Stimulated activated CD4-positive, alpha-beta T cell treated with anti-CD3 and anti-CD28 coated beads, Interleukin-4, amount 100 ng/mL, for 48 hours (primary cell): ENCODE measurements around the gene NDUFB7.
"Not testable (repeated sequence)": the region's sequence is repeated elsewhere in the genome, so short reads cannot be mapped to it uniquely, and the experiment has no call there.

Source experiments
- DNase-seq, 2 donors: peaks; one replicate each; pipeline ENCODE4 v3.0.0-alpha.2; 2020; ENCODE audit warnings: low read depth in 2 of 2

The NDUFB7 gene

DNA sequence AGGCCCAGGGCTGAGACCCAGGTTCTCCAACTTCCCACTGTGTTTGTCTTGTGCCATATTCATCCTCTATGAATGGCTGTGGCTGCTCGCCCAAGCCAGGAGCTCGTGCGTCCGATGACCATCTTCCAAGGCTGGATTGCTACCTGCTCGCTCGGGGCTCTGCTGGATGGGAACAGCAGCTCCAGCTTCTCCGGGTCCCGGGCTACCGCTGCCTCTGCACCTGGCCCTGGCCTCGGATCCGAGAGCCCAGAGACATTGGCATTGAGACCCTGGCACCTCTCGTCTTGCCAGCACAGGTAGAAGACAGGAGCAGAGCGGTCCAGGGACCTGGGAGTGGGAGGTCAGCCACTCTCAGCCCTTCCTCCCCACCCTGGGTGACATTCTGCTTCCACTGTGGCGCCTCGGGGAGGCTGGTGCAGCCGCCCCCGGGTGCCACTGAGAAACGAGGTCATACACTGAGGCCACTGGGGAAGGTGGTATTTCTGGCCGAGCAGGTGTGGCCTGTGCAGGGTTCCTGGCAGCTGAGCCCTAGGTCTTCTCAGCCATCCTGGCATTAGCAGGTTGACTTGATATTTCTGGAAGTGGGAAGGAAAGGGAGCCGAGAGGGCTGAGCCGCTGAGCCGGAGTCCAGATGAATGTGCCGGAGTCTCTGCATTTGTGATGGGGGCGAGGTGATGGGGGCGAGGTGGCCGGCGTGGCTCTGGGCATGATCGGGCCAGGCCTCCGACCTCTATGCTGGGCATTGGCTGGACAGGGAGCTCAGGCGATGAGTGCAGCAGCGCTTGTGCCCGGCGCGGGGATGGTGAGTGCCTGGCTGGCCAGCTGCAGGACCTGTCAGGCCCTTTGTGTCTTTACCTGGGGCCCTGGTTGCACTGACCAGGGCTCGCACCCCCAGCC is 18.6 kb downstream of the NDUFB7 start:
- DNase-seq, result no peak

- DNase-seq, result not testable (repeated sequence)
Observed at GRCh38 chr19:14552006-14552360, 19.9 kb downstream of the NDUFB7 start.

DNA sequence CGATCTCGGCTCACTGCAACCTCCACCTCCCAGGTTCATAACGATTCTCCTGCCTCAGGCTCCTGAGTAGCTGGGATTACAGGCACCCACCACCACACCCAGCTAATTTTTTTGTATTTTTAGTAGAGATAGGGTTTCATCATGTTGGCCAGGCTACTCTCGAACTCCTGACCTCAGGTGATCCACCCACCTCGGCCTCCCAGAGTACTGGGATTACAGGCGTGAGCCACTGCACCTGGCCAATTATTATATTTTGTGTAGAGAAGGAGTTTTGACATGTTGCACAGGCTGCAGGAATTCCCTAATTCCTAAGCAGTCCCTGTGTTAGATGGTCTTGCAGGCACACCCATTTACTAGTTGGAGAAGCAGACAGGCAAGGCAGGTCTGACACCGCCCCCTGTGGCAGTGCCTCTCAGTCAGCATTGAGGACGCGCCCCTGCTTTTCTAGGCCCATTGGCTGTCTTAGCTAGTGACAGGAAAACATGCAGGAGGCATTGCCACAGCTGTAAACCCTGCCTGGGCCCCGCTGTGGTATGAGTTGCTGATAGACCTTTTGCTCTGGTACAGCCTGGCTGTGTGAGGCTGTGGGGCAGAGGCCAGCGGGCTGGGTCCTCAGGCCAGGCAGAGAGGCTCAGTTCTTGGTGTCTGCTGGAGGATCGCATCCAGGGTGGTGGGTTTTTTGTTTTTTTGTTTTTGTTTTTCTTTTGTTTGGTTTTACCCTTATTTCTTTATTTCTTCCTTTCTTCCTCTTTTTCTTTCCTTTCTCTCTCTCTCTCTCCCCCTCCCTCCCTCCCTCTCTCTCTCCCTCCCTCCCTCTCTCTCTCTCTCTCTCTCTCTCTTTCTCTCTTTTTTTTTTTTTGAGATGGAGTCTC is 20.5 kb downstream of the NDUFB7 start:
- peak; percentile 57 to 60 for DNase-seq

GRCh38 chr19:14550201-14550754 is 21.6 kb downstream of the NDUFB7 start:
- no peak for DNase-seq

- no peak for DNase-seq
Observed at GRCh38 chr19:14545716-14546082, 26.2 kb downstream of the NDUFB7 start.

DNA sequence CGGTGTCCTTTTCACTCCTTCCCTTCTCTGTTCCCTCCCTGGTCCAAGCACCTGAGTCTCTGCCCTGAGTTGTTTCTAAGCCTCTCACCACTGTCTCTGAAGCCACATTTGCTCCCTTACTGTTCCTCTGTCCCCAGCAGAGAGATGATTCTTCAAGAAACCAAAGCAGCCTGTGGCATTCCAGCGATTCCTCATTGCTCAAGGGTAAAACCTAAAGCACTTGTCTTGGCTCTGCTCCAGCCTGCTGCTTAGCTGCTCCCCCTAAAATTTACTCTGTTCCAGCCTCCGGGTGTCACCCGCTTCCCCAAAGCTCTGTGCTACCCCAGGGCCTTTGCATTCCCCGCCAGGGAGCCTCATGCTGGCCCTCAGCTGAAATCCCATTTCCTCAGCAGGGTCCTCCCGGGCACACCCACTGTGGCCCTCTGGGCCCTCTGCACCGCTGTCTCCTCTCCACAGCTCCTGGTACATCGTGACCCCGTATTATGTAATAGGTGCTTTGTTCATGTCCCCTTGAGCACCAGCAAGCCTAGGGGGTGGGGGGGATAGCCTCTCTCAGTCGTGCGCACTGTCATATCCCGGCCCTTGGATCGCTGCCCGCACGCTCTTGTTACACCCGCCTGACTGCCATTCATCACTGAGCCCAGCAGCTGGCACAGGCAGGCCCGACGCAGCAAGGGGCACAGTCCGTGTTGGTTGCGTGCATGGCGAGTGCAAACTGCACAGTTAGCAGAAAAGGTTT is 26.7 kb downstream of the NDUFB7 start:
- DNase-seq, result no peak

GRCh38 chr19:14544047-14544446 is 27.8 kb downstream of the NDUFB7 start:
- no peak for DNase-seq

DNA sequence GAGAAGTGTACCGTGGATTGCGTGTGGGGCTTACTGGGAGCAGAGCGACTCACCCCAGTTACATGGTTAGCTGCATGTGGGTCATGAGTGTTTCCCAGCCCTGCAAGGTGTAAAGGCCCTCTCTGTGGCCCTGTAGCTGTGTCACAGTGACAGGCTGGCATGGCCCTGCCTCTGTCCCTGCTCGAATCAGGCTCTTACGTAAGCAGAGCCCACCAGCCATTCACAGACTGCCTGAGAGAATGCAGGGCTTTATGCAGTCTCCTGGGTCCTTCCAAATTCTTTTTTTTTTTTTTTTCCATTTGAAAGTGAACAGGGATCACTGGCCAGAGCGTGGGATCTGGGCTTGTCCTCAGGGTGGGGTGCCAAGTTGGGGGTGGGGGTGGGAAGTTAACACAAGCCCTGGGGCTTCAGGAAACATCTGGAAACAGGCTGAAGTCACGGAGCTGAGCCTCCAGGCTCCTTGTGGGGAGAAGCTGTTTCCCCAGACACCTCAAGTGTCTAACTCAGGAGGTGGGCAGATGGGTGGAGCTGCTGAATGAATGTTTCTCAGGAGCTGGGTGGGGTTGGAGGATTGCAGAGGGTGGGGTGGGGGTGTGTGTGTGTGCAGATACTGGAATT is 29.0 kb downstream of the NDUFB7 start:
- DNase-seq, result no peak

- not testable (repeated sequence) for DNase-seq
Observed at GRCh38 chr19:14541979-14542378, 29.9 kb downstream of the NDUFB7 start.

DNA sequence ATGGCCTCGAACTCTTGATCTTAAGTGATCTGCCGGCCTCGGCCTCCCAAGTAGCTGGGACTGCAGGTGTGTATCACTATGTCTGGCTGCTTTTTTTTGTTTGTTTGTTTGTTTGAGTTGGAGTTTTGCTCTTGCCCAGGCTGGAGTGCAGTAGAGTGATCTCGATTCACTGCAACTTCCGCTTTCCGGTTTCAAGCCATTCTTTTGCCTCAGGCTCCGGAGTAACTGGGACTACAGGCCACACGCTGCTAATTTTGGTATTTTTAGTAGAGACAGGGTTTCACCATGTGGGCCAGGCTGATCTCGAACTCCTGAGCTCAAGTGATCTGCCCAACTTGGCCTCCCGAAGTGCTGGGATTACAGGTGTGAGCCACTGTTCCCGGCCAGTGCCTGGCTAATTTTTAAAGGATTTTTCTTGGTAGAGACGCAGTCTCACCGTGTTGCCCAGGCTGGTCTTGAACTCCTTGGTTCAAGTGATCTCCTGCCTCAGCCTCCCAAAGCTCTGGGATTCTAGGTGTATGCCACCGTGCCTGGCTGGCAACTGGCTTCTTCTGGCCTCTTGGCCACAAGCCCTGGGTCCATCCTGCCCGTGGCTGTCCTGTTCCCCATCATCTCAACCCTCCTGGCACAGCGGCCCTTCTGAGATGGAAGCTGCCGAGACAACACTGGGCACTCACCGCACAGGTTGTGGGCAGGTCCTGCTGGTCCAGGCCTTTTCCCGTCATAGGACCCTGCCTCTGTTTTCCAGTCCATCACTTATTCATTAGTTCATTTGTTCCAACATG is 30.9 kb downstream of the NDUFB7 start:
- no peak for DNase-seq

DNA sequence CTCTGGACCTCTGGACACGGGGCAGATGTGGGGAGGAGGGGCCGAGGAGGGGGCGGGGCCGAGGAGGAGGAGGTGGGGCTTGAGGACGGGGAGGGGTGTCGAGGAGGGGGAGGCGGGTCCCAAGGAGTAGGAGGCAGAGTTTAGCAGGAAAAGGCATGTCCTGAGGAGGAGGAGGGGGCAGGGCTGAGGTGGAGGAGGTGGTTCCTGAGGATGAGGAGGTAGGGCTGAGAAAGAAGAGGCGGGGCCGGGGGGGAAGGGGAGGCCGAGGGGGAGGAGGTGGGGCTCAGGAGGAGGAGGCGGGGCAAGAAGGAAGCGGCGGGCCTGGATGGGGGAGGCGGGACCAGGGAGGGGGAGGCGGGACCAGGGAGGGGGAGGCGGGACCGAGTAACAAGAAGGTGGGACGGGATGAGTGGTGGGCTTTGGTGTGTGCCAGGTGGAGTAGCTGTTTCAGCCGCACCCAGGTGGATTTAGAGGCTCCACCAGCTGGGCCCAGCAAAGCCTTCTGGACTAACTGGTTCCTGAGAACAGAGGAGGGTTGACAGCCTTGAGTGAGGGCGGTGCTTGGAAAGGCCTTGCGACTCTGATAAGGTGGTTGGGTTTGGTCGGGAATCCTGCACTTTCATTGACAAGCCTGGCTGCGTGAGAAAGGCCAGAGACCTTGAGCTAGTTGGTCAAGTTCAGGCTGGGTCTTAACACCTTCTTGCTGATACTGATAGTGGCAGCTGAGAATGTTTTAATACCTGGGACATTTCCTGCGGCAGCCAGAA is 34.8 kb downstream of the NDUFB7 start:
- peak; percentile 41 to 47 for DNase-seq

DNA sequence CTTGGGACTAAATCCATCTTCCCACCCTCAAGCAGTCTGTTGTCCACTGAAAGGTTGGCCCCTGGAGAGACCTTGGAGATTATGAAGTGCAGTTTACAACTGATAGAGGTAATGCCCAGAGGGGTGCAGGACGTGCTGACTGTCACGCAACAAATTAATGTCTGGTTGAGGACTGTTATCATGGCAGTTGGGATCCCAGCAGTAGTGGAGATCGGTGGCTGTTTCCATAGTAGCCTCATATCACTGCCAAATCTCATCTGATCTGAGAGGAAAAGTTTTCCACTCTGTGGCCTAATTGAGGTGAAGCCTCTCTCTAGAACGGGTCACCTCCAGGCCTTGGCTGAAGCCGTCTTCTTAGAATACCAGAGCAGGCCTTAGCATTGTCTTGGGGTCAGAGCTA is 38.4 kb downstream of the NDUFB7 start:
- no peak for DNase-seq

GRCh38 chr19:14530506-14530905 is 41.4 kb downstream of the NDUFB7 start:
- DNase-seq, result no peak

- DNase-seq, result no peak
Observed at GRCh38 chr19:14530005-14530348, 41.9 kb downstream of the NDUFB7 start.

DNA sequence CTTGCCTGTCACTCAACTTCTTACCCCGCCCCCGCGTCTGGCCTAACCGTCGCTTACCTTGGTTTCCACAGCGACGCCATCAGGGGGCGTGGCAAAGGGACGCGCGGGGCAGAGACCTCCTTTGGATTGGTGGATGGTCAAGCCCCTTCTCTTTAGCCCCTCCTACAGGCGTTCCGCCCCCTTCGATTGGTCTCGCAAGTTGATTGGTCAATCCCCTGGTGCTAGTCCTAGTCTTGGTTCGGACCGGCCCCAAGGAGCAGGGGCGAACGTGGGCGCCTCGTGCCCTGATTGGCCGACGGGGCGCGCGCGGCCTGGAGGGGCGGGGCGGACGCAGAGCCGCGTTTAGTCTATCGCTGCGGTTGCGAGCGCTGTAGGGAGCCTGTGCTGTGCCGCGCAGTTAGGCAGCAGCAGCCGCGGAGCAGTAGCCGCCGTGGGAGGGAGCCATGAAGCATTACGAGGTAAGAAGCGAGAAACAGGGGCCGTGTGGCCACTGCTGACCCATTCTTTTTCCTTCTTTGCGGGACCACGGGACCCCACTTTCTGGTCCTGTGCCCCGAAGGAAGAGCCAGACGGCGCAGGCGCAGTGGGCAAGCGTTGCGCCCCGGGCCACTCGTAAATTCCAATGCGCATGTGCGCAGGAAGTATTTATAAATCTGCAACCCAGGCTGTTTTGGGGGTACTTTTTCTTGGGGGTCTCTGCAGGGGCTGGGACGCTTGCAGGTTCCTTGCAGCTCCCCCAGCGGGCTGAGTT is 42.4 kb downstream of the NDUFB7 start, which contains the start of gene TECR:
TECR (plus strand) TSS at position 341 of the 751 bp plus-strand sequence; CDS start at position 444, 103 bp downstream.
- DNase-seq, result peak; percentile 100

DNA sequence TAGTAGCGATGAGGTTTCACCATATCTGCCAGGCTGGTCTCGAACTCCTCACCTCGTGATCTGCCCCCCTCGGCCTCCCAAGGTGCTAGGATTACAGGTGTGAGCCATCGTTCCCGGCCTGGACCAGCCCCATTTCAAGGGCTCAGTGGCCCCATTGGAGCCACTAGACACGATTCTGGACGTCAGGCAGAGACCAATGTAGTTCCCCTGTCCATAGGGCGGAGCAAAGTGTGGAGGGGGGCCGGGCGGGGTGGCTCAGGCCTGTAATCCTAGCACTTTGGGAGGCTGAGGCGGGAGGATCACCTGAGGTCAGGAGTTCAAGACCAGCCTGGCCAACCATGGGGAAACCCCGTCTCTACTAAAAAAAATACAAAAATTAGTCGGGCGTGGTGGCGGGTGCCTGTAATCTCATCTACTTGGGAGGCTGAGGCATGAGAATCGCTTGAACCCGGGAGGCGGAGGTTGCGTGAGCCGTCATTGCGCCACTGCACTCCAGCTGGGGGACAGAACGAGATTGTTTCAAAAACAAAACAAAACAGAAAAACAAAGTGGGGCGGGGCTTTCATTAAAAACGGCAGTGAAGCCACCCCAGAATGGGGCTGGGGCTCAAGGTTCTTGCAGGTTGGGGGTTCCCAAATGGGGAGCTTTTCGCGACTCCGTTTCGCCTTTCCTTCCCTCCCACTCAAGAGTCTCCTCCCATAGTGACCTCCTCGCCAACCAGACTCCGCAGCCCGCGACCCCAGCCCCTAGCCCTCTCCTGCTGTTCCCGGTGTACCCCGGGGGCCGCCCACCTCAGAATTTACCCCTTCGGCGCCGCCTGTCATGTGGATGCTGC is 43.2 kb downstream of the NDUFB7 start:
- DNase-seq, result no peak

DNA sequence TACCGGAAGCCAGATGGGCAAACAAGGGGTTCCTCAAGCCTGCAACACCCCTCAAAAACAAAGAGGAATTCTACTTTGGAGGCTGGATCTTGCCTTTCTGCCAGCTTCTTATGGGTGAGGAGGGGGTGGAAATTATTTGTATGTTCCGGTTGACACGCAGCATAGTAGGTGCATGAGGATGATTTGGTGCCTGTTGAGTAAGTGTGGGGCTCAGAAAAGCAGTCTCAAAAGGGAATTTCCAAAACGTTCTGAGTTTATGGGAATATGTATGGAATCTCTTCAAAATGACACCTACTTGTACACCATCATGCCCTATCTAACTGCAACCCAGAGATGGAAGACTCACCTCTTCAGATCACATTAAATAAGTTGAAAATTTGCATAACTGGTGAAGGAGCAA is 45.4 kb downstream of the NDUFB7 start:
- DNase-seq, result no peak

- no peak for DNase-seq
Observed at GRCh38 chr19:14525729-14526128, 46.1 kb downstream of the NDUFB7 start.
